Mucosa of descending colon (tissue), 3 donors: ENCODE results near the gene LMNTD2. TPM values are rescaled to one million over a fixed set of nuclear protein-coding genes. Genes with fewer than 3 reads are reported as not detected.

ENCODE experiments used
- ATAC-seq: fragments of 200-7000 bp; cut with Tn5 transposase; one replicate; pipeline ENCODE4 v1.9.1; 2020; ENCODE audit warnings: mild to moderate bottlenecking, moderate library complexity
- DNase-seq, 3 donors: peaks; one replicate each; pipeline ENCODE4 v3.0.0-alpha.2; 2020
- H3K36me3 ChIP-seq: fragments of 200-600 bp; one replicate; pipeline ENCODE4 v1.8.0; 2021; ENCODE audit warnings: low read depth, mild to moderate bottlenecking
- H3K4me1 ChIP-seq: fragments of 200-600 bp; one replicate; pipeline ENCODE4 v1.8.0; 2021; ENCODE audit warnings: low read depth, mild to moderate bottlenecking
- H3K4me3 ChIP-seq: fragments of 200-600 bp; one replicate; pipeline ENCODE4 v1.8.0; 2021; ENCODE audit warnings: mild to moderate bottlenecking
- H3K9me3 ChIP-seq: fragments of 200-600 bp; one replicate; pipeline ENCODE4 v1.8.0; 2021; ENCODE audit warnings: mild to moderate bottlenecking
- CTCF ChIP-seq: fragments of 200-600 bp; IDR thresholded peaks from one replicate; pipeline ENCODE4 v1.8.0; 2022; ENCODE audit warnings: antibody characterized with exemption, mild to moderate bottlenecking
- intact Hi-C, 2 donors: fragments of 100-400 bp; cut with DNase I in 1 of 2; cut with micrococcal nuclease in 1 of 2; formaldehyde crosslinking; loops; one replicate each; pipeline versions ENCODE4 v1.11.0 to v1.11.1; 2022; cut with DNase I, micrococcal nuclease
- total RNA-seq, 3 donors: library from RNA; stranded (reverse); fragmentation: NEBNext Ultra II Directional in 2 of 3; extraction: Animal tissue kit (Norgen Biotek cat#: 25700) in 2 of 3; gene quantifications; one replicate each; pipeline versions ENCODE4 v1.2.1 to v1.2.4, GENCODE V29; 2021 to 2023
- donor health status: DM: no; HTN: no; CAD: no; lungs with moderate emphysema.
- donor health status: DM: no; HTN: no; CAD: no.
- donor health status: DM: no; HTN: yes; CAD: no.

Gene LMNTD2
- total RNA-seq, 3 donors from 2014 or later, result 5.4 to 19.1 (median 10.7) TPM

- TF ChIP-seq CTCF, result no peak
- ATAC-seq, result no peak
- no peak for DNase-seq
- Histone ChIP-seq H3K4me1 (peaks cover 19% of the 10 kb centered on the region), H3K9me3 (no peaks in the 10 kb centered on the region), H3K36me3 (no peaks in the 10 kb centered on the region), H3K4me3 (no peak overlapping the region)
- intact Hi-C loops, result loop anchor here (10.0 kb wide), 1 partner anchor 171 kb away; no protein-coding TSS in a partner anchor
Observed at GRCh38 chr11:553083-553987, 7.2 kb downstream of the LMNTD2 start.

- no peaks in the 10 kb centered on the region for H3K36me3 ChIP-seq
- H3K4me1 ChIP-seq, result peaks cover 19% of the 10 kb centered on the region
- DNase-seq, result no peak
- no peak for ATAC-seq
- no peaks in the 10 kb centered on the region for H3K9me3 ChIP-seq
- intact Hi-C loops, result loop anchor here (10.0 kb wide), 1 partner anchor 173 kb away; no protein-coding TSS in a partner anchor
- H3K4me3 ChIP-seq, result no peak overlapping the region
- no peak for TF ChIP-seq CTCF
Observed at GRCh38 chr11:551596-551995, 8.9 kb downstream of the LMNTD2 start.

- H3K36me3 ChIP-seq, result no peaks in the 10 kb centered on the region
- H3K4me3 ChIP-seq, result no peak overlapping the region
- H3K9me3 ChIP-seq, result no peaks in the 10 kb centered on the region
- ATAC-seq, result no peak
- H3K4me1 ChIP-seq, result peaks cover 19% of the 10 kb centered on the region
- no peak for TF ChIP-seq CTCF
- DNase-seq, result no peak
- intact Hi-C loops, result loop anchor here (10.0 kb wide), 1 partner anchor 174 kb away; no protein-coding TSS in a partner anchor
Observed at GRCh38 chr11:551131-551530, 9.4 kb downstream of the LMNTD2 start.

GRCh38 chr11:550746-551085 is 9.8 kb downstream of the LMNTD2 start:
- ATAC-seq, result no peak
- Histone ChIP-seq H3K4me1 (peaks cover 16% of the 10 kb centered on the region), H3K9me3 (no peaks in the 10 kb centered on the region), H3K36me3 (no peaks in the 10 kb centered on the region), H3K4me3 (no peak overlapping the region)
- no peak for DNase-seq
- intact Hi-C loops, result loop anchor here (10.0 kb wide), 1 partner anchor 174 kb away; no protein-coding TSS in a partner anchor
- TF ChIP-seq CTCF, result no peak

- intact Hi-C loops, result loop anchor here (10.0 kb wide), 1 partner anchor 175 kb away; no protein-coding TSS in a partner anchor
- ATAC-seq, result no peak
Observed at GRCh38 chr11:550021-550745, 10.4 kb downstream of the LMNTD2 start.

More at GRCh38 chr11:550021-550745, 10.4 kb downstream of the LMNTD2 start:
- TF ChIP-seq CTCF, result no peak
- Histone ChIP-seq H3K36me3 (no peaks in the 10 kb centered on the region), H3K9me3 (no peaks in the 10 kb centered on the region), H3K4me1 (peaks cover 12% of the 10 kb centered on the region), H3K4me3 (no peak overlapping the region)
- DNase-seq, result no peak
